Transverse colon (tissue), 4 donors: ENCODE measurements around the gene DENND2A.

Experiments used
- EP300 ChIP-seq: sonication (generic); formaldehyde crosslinking; IDR thresholded peaks from one replicate; pipeline ENCODE4 v1.6.1; 2017; ENCODE audit warnings: antibody characterized with exemption, low read depth
- POLR2A ChIP-seq: fragments of 450-650 bp; IDR thresholded peaks from one replicate; pipeline ENCODE4 v1.6.1; 2016; ENCODE audit warnings: antibody characterized with exemption, mild to moderate bottlenecking, moderate library complexity
- POLR2AphosphoS5 ChIP-seq, 3 donors: sonication (generic); formaldehyde crosslinking; IDR thresholded peaks; one replicate each; pipeline ENCODE4 v1.6.1; 2016; ENCODE audit warnings: antibody characterized with exemption in 3 of 3
- TF ChIP-seq, protein P1 (sequence below), 5 experiments: fragments of 200-600 bp in 3 of 5; fragments of 450-650 bp in 2 of 5; sonication (generic) in 3 of 5; IDR thresholded peaks; 1 replicate in 2 of 5; 2 replicates in 3 of 5; pipeline ENCODE4 v1.5.1; 2016 to 2017; ENCODE audit warnings: antibody characterized with exemption in 5 of 5, inconsistent platforms in 3 of 5, mild to moderate bottlenecking in 2 of 5, moderate library complexity in 1 of 5

DNA sequence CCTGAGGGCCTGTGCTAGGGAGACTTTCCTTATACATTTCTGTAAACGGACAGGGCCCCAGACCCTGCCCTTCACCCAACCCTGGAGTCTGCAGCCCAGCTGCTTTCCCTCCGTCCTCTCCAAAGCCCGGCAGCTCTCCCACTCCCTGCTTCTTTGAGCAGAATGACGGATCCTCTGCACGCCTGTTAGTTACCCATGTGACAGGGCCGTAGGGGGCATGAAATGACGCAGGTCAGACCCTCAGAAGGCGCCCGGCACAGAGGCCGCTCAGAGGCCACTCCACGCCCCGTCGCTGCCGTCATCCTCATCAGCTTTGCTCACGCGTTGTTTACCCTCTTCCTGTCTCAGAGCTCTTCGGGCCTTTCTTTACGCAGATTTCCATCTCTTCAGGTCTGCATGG, 101.2 kb downstream of the DENND2A start:
- TF ChIP-seq, protein P1, sequence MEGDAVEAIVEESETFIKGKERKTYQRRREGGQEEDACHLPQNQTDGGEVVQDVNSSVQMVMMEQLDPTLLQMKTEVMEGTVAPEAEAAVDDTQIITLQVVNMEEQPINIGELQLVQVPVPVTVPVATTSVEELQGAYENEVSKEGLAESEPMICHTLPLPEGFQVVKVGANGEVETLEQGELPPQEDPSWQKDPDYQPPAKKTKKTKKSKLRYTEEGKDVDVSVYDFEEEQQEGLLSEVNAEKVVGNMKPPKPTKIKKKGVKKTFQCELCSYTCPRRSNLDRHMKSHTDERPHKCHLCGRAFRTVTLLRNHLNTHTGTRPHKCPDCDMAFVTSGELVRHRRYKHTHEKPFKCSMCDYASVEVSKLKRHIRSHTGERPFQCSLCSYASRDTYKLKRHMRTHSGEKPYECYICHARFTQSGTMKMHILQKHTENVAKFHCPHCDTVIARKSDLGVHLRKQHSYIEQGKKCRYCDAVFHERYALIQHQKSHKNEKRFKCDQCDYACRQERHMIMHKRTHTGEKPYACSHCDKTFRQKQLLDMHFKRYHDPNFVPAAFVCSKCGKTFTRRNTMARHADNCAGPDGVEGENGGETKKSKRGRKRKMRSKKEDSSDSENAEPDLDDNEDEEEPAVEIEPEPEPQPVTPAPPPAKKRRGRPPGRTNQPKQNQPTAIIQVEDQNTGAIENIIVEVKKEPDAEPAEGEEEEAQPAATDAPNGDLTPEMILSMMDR (IDR thresholded peaks at IDR 0.05) = no peak
- TF ChIP-seq POLR2A (no peak), POLR2AphosphoS5 (IDR thresholded peaks at IDR 0.05) (no peak), EP300 (no peak)
